Heart left ventricle (tissue), 16 donors: ENCODE measurements around the gene MLH3. TPM values are rescaled to one million over a fixed set of nuclear protein-coding genes. Genes with fewer than 3 reads are reported as not detected.
"Not testable (repeated sequence)": the region's sequence is repeated elsewhere in the genome, so short reads cannot be mapped to it uniquely, and the experiment has no call there.

Experiments used
- ATAC-seq, 4 donors: fragments of 200-7000 bp; cut with Tn5 transposase; one replicate each; pipeline ENCODE4 v1.9.1; 2020 to 2022; ENCODE audit warnings: moderate library complexity in 4 of 4, mild to moderate bottlenecking in 3 of 4, moderate number of reproducible peaks in 1 of 4
- DNase-seq, 5 donors: peaks; one replicate each; pipeline ENCODE4 v3.0.0-alpha.2; 2020
- H3K27ac ChIP-seq, 12 donors: fragments of 200-600 bp; sonication (generic) in 4 of 12; one replicate each; pipeline versions ENCODE4 v1.5.0 to v1.8.0; 2016 to 2022; ENCODE audit warnings: mild to moderate bottlenecking in 2 of 12
- H3K27me3 ChIP-seq, 9 donors: fragments of 200-600 bp; sonication (generic) in 2 of 9; one replicate each; pipeline versions ENCODE4 v1.5.1 to v1.8.0; 2016 to 2022; ENCODE audit warnings: mild to moderate bottlenecking in 3 of 9
- H3K36me3 ChIP-seq, 9 donors: fragments of 200-600 bp; sonication (generic) in 2 of 9; one replicate each; pipeline versions ENCODE4 v1.5.0 to v1.8.0; 2018 to 2022; ENCODE audit warnings: mild to moderate bottlenecking in 2 of 9
- H3K4me1 ChIP-seq, 12 donors: fragments of 200-600 bp; sonication (generic) in 4 of 12; one replicate each; pipeline versions ENCODE4 v1.5.0 to v1.8.0; 2016 to 2022; ENCODE audit warnings: mild to moderate bottlenecking in 3 of 12
- H3K4me3 ChIP-seq, 12 donors: fragments of 200-600 bp; sonication (generic) in 4 of 12; one replicate each; pipeline versions ENCODE4 v1.5.0 to v1.8.0; 2017 to 2022; ENCODE audit warnings: mild to moderate bottlenecking in 9 of 12, moderate library complexity in 4 of 12
- H3K9me3 ChIP-seq, 12 donors: fragments of 200-600 bp; sonication (generic) in 4 of 12; one replicate each; pipeline versions ENCODE4 v1.5.0 to v1.8.0; 2016 to 2022; ENCODE audit warnings: mild to moderate bottlenecking in 1 of 12
- CTCF ChIP-seq, 12 donors: fragments of 200-600 bp; sonication (generic) in 4 of 12; IDR thresholded peaks; one replicate each; pipeline versions ENCODE4 v1.5.0 to v1.8.0; 2018 to 2022; ENCODE audit warnings: antibody characterized with exemption in 12 of 12, mild to moderate bottlenecking in 5 of 12
- POLR2A ChIP-seq, 2 donors: fragments of 450-650 bp; IDR thresholded peaks; one replicate each; pipeline ENCODE4 v1.6.1; 2017; ENCODE audit warnings: antibody characterized with exemption in 2 of 2, mild to moderate bottlenecking in 2 of 2, moderate library complexity in 2 of 2
- WGBS, 4 donors: extraction: QIAGEN DNeasy Blood & Tissue Kit in 2 of 4; methylation state at CpG; one replicate each; pipeline versions ENCODE4 v1.1.5 to v1.1.7; 2013 to 2018; 5-methylcytosine and 5-hydroxymethylcytosine counted together
- intact Hi-C, 10 donors: fragments of 100-400 bp; cut with DNase I; formaldehyde crosslinking; loops; one replicate each; pipeline versions ENCODE4 v1.11.1 to v1.14.2; 2022
- polyA plus RNA-seq, 2 donors: library from polyadenylated mRNA; stranded (reverse); fragments of 200-250 nt; gene quantifications; one replicate each; pipeline ENCODE4 v1.2.3, GENCODE V29; 2013
- total RNA-seq, 9 donors: library from RNA; depleted of rRNA in 2 of 9; stranded (reverse); fragments of >200 nt in 2 of 9; fragmentation: NEBNext Ultra II Directional in 3 of 9; extraction: Animal tissue kit (Norgen Biotek cat#: 25700) in 3 of 9; gene quantifications; one replicate each; pipeline versions ENCODE4 v1.1.0 to v1.2.4, GENCODE V29; 2016 to 2023
- donor health status: ischemic (EF 13 %, LVEDD 7.1; RV severe dilation, severe dysfunction).
- donor health status: healthy with polysubstance abuse.
- donor health status: DM: no; HTN: yes; CAD: no.
- donor health status: DM: no; HTN: no; CAD: no.
- donor health status: ischemic (EF 25% LVEDD 6.9; RV normal size, moderate dysfunction).
- donor health status: ischemic (EF 25% LVEDD 5.7; RV mildly dilated, moderate dysfunction).
- donor health status: healthy.
- donor health status: DM: yes; HTN: yes; CAD: no.
- donor health status: ischemic (EF 35%, LVEDD 5.7; RV mildly dilated, moderate dysfunction).
- donor health status: nonischemic (EF 11% LVEDD 7.7; RV severe dilation, severe dysfunction).
- donor health status: DM: yes; HTN: yes; CAD: no.
- donor health status: PGD.
- donor health status: ischemic (EF 29% LVEDD 5.4; RV normal size, mild dysfunction).
- donor health status: nonischemic (EF 23%, LVEDD 6.1; RV moderate dilation, normal function).

Gene MLH3
- total and polyA plus RNA-seq, 11 donors, result 10.3 to 23.9 (median 15.2) TPM

DNA sequence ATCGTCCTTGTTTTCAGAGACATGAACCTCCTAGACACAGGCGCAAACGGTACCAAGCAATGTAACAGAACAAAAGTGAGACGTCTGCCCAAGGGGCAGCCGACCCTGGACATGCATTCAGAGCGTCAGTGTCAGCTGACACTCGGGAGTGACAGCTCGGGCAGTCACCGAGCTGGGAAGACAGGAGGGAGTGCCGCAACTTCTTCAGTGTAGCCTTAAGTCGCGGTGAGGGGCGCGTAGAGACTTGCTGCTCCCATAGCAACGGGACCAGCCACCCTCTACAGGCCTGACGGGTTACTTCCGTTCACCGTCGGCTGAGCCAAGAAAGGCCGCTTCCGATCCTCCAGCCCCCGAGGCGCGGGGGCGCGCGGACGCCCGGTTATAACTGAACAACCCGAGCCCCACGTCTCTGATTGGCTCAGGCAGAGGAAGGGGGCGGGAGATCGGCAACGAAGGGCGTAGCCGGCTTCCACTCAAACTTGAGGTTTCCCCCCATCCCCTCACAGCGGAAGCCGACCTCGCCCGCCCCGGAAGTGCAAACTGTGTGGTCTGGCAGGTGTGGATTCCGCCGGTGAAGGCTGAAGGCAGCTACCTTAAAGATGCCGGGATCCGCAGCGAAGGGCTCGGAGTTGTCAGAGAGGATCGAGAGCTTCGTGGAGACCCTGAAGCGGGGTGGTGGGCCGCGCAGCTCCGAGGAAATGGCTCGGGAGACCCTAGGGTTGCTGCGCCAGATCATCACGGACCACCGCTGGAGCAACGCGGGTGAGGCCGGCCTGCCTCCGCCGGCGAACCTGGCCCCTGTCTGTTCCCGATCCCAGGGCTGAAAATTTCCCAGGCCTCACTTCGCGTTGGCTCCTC is 48.6 kb downstream of the MLH3 start, which contains the start of gene EIF2B2:
Gene EIF2B2 (plus strand): TSS at position 530 of the 858 bp plus-strand sequence. CDS start 70 bp downstream, at position 600.
- peaks cover 0 to 34% (median 29%) of the 10 kb centered on the region in 9 donors for H3K36me3 ChIP-seq
- TF ChIP-seq POLR2A (IDR thresholded peaks at IDR 0.05) (peak in 1 of 2 donors; percentile 71), CTCF (IDR thresholded peaks at IDR 0.05) (peak in 5 of 12 donors; percentile 13 to 41 (median 14))
- 0 to 1% (median 1%) methylated on average over 34 to 66 of the region's 66 CpGs for WGBS, 4 donors
- peak within 1 kb of the TSS; percentile 61 to 99 (median 86) for H3K4me3 ChIP-seq
- H3K27ac ChIP-seq, result peak within 1 kb of the TSS; percentile 81 to 94 (median 89)
- H3K4me1 ChIP-seq, result peaks cover 6 to 27% (median 14%) of the 10 kb centered on the region in 12 donors
- intact Hi-C loops, result loop anchor here in 6 of 10 donors (1.0 to 10.0 kb wide), 5 partner anchors 50 to 67 kb away; partner anchors contain the start of gene ZC2HC1C (in 1 of the 6)
- no peaks in the 10 kb centered on the region for H3K27me3 ChIP-seq
- DNase-seq (peak; percentile 98 to 99 (median 98)), ATAC-seq (peak; percentile 100)
- peaks cover 0 to 5% (median 0%) of the 10 kb centered on the region in 12 donors for H3K9me3 ChIP-seq

DNA sequence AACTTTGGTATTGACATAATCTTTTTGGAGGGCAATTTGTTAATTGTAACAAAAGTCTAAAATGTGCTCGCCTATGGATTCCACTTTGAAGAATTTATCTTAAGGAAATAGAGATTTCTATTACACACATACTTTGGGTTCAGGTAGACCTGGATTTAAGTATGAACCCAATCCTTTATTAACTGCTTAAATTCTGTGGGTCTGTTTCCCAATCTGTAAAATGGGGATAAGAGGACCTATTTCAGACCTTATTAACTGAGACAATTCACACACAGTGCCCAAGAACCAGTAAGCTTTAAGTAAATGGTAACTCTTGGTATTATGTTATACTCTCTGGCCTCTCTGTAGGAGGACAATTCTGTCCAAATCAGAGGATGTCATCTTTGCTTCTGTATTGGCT is 49.4 kb downstream of the MLH3 start:
- intact Hi-C loops, result loop anchor here in 6 of 10 donors (1.0 to 10.0 kb wide), 5 partner anchors 50 to 67 kb away; partner anchors contain the start of gene ZC2HC1C (in 1 of the 6)

DNA sequence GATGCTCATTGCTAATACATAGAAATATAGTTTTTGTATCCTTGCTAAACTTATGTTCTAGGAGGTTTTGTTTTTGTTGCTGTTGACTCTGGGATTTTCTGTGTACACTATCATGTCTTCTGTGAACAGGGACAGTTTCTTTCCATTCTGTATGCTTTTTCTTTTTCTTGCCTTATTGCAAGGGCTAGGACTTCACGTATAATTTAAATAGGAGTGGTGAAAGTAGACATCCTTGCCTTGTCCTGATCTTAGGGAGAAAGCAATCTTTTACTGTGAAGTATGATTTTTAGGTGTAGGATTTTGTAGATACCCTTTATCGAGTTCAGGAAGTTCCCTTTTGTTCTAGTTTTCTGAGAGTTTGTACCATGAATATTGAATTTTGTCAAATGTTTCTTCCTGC is 50.0 kb downstream of the MLH3 start:
- H3K27me3 ChIP-seq, result no peaks in the 10 kb centered on the region
- H3K36me3 ChIP-seq, result peaks cover 0 to 20% (median 15%) of the 10 kb centered on the region in 9 donors
- peaks cover 6 to 27% (median 14%) of the 10 kb centered on the region in 12 donors for H3K4me1 ChIP-seq
- DNase-seq (no peak), ATAC-seq (no peak)
- intact Hi-C loops, result loop anchor here in 5 of 10 donors (5.0 to 10.0 kb wide), 3 partner anchors 49 to 56 kb away; no protein-coding TSS in a partner anchor
- H3K9me3 ChIP-seq, result peaks cover 0 to 10% (median 0%) of the 10 kb centered on the region in 12 donors
- TF ChIP-seq CTCF (IDR thresholded peaks at IDR 0.05), result no peak
- no peak for TF ChIP-seq POLR2A (IDR thresholded peaks at IDR 0.05)
- no peak overlapping the region for H3K27ac ChIP-seq
- no peak overlapping the region for H3K4me3 ChIP-seq
- 92 to 94% (median 93%) methylated on average over 2 of the region's 2 CpGs for WGBS, 4 donors

More for the DNA sequence above, 49.4 kb downstream of the MLH3 start:
- Histone ChIP-seq H3K27ac (peak overlapping the region; percentile 81 to 94 (median 89)), H3K9me3 (peaks cover 0 to 5% (median 0%) of the 10 kb centered on the region in 12 donors), H3K4me1 (peaks cover 6 to 27% (median 14%) of the 10 kb centered on the region in 12 donors), H3K27me3 (no peaks in the 10 kb centered on the region), H3K36me3 (peaks cover 0 to 27% (median 22%) of the 10 kb centered on the region in 9 donors), H3K4me3 (peak overlapping the region in 11 of 12 donors; percentile 61 to 99 (median 83))
- ATAC-seq (no peak), DNase-seq (no peak)
- 95 to 100% (median 95%) methylated on average over 1 of the region's 1 CpG for WGBS, 4 donors
- TF ChIP-seq POLR2A (IDR thresholded peaks at IDR 0.05), result no peak
- no peak for TF ChIP-seq CTCF (IDR thresholded peaks at IDR 0.05)

DNA sequence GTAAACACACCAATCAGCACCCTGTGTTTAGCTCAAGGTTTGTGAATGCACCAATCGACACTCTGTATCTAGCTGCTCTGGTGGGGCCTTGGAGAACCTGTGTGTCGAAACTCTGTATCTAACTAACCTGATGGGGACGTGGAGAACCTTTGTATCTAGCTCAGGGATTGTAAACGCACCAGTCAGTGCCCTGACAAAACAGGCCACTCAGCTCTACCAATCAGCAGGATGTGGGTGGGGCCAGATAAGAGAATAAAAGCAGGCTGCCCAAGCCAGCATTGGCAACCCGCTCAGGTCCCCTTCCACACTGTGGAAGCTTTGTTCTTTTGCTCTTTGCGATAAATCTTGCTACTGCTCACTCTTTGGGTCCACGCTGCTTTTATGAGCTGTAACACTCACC is 55.5 kb downstream of the MLH3 start:
- H3K27ac ChIP-seq, ATAC-seq, H3K4me3 ChIP-seq, intact Hi-C loops, H3K27me3 ChIP-seq, H3K36me3 ChIP-seq, DNase-seq, H3K4me1 ChIP-seq: not testable (repeated sequence)
- peaks cover 0 to 10% (median 0%) of the 10 kb centered on the region in 12 donors for H3K9me3 ChIP-seq
- WGBS, 4 donors, result 90 to 96% (median 93%) methylated on average over 5 to 7 of the region's 7 CpGs

- WGBS, 4 donors, result 90 to 98% (median 95%) methylated on average over 8 to 28 of the region's 28 CpGs
- intact Hi-C loops, DNase-seq, ATAC-seq, H3K27me3 ChIP-seq, H3K4me3 ChIP-seq, H3K27ac ChIP-seq, H3K4me1 ChIP-seq, H3K36me3 ChIP-seq: not testable (repeated sequence)
- peaks cover 0 to 10% (median 0%) of the 10 kb centered on the region in 12 donors for H3K9me3 ChIP-seq
Observed at GRCh38 chr14:74994182-74994581, 57.1 kb downstream of the MLH3 start.
